OCI-LY7 (cell line): ENCODE data around the gene CCNA1. TPM values are rescaled to one million over a fixed set of nuclear protein-coding genes. Genes with fewer than 3 reads are reported as not detected.

ENCODE experiments used
- BruUV-seq: library from RNA; stranded (reverse); fragments of 400-500 nt; replicated peaks from 2 replicates; lab custom pipeline; 2021; lab: Mats Ljungman, UMichigan
- CTCF ChIA-PET: fragments of 300-600 bp; sonication (Branson Sonifier 250); formaldehyde crosslinking; loops from one replicate; lab custom pipeline; 2022; ENCODE audit warnings: antibody characterized with exemption; ENCODE audit not compliant: unreplicated experiment; lab: Charles Lee
- POLR2A ChIA-PET: fragments of 300-600 bp; sonication (Branson Sonifier 250); formaldehyde crosslinking; loops from one replicate; lab custom pipeline; 2022; ENCODE audit warnings: antibody characterized with exemption; lab: Charles Lee
- DNase-seq: peaks from one replicate; pipeline ENCODE4 v3.0.0-alpha.2; 2015; ENCODE audit warnings: low spot score
- H2AFZ ChIP-seq: fragments of 200-600 bp; sonication (generic), shearing (Covaris generic); 2 replicates; pipeline ENCODE4 v1.6.1; 2014; ENCODE audit warnings: mild to moderate bottlenecking, antibody characterized with exemption, low read length, moderate library complexity
- H3K27ac ChIP-seq: fragments of 200-600 bp; sonication (generic); 2 replicates; pipeline ENCODE4 v1.5.1; 2014; ENCODE audit warnings: mixed run types, low read depth, mild to moderate bottlenecking, moderate library complexity, low read length, inconsistent platforms; ENCODE audit not compliant: poor library complexity, severe bottlenecking
- H3K36me3 ChIP-seq: fragments of 200-600 bp; sonication (generic); 2 replicates; pipeline ENCODE4 v1.6.1; 2014; ENCODE audit warnings: mild to moderate bottlenecking, antibody characterized with exemption, low read length, moderate library complexity, mixed read lengths; ENCODE audit not compliant: insufficient read depth
- H3K4me1 ChIP-seq: fragments of 200-600 bp; sonication (generic); 2 replicates; pipeline ENCODE4 v1.5.1; 2014; ENCODE audit warnings: mild to moderate bottlenecking, low read length; ENCODE audit not compliant: insufficient read depth, poor library complexity, severe bottlenecking
- H3K4me2 ChIP-seq: fragments of 200-600 bp; sonication (generic); 2 replicates; pipeline ENCODE4 v1.6.1; 2014; ENCODE audit warnings: mild to moderate bottlenecking, low read length
- H3K4me3 ChIP-seq: fragments of 200-600 bp; sonication (generic); 2 replicates; pipeline ENCODE4 v1.5.1; 2014; ENCODE audit warnings: mild to moderate bottlenecking, low read depth, low read length; ENCODE audit not compliant: poor library complexity, severe bottlenecking
- H3K79me2 ChIP-seq: fragments of 200-600 bp; sonication (generic); 2 replicates; pipeline ENCODE4 v1.6.1; 2016; ENCODE audit warnings: low read depth, mild to moderate bottlenecking, low read length, moderate library complexity, mixed read lengths; ENCODE audit not compliant: insufficient read depth
- H3K9me2 ChIP-seq: fragments of 200-600 bp; sonication (generic); 2 replicates; pipeline ENCODE4 v1.6.1; 2016; ENCODE audit warnings: mild to moderate bottlenecking, low read length, mixed read lengths; ENCODE audit not compliant: insufficient read depth
- H3K9me3 ChIP-seq: fragments of 200-600 bp; sonication (generic); 2 replicates; pipeline ENCODE4 v1.6.1; 2014; ENCODE audit warnings: mild to moderate bottlenecking, mixed run types, low read length, mixed read lengths
- H4K20me1 ChIP-seq: fragments of 200-600 bp; sonication (generic); 2 replicates; pipeline ENCODE4 v1.6.1; 2014; ENCODE audit warnings: mild to moderate bottlenecking, antibody characterized with exemption, low read length, moderate library complexity, mixed read lengths; ENCODE audit not compliant: insufficient read depth
- CTCF ChIP-seq: fragments of 200-600 bp; sonication (generic); conservative IDR thresholded peaks from 2 replicates; pipeline ENCODE4 v1.5.1; 2014; ENCODE audit warnings: mild to moderate bottlenecking, antibody characterized with exemption, low read length, moderate library complexity, mixed read lengths
- EZH2phosphoT487 ChIP-seq: fragments of 200-600 bp; sonication (generic); IDR thresholded peaks from 2 replicates; pipeline ENCODE4 v1.6.1; 2018; ENCODE audit warnings: low read depth, borderline replicate concordance, mild to moderate bottlenecking, mixed run types, antibody characterized with exemption, low read length, moderate library complexity, mixed read lengths
- intact Hi-C: fragments of 100-400 bp; cut with micrococcal nuclease; formaldehyde crosslinking; loops from one replicate; pipeline ENCODE4 v1.10.0; 2022; ENCODE audit not compliant: unreplicated experiment
- total RNA-seq, 2 experiments: library from RNA; depleted of rRNA in 1 of 2; stranded (reverse); fragments of >200 nt in 1 of 2; shearing (Covaris generic) in 1 of 2; gene quantifications; 2 replicates each; pipeline ENCODE4 v1.2.3, GENCODE V29; 2014 to 2022

Gene CCNA1
- total RNA-seq, 2 experiments from 2014 or later = not detected

DNA sequence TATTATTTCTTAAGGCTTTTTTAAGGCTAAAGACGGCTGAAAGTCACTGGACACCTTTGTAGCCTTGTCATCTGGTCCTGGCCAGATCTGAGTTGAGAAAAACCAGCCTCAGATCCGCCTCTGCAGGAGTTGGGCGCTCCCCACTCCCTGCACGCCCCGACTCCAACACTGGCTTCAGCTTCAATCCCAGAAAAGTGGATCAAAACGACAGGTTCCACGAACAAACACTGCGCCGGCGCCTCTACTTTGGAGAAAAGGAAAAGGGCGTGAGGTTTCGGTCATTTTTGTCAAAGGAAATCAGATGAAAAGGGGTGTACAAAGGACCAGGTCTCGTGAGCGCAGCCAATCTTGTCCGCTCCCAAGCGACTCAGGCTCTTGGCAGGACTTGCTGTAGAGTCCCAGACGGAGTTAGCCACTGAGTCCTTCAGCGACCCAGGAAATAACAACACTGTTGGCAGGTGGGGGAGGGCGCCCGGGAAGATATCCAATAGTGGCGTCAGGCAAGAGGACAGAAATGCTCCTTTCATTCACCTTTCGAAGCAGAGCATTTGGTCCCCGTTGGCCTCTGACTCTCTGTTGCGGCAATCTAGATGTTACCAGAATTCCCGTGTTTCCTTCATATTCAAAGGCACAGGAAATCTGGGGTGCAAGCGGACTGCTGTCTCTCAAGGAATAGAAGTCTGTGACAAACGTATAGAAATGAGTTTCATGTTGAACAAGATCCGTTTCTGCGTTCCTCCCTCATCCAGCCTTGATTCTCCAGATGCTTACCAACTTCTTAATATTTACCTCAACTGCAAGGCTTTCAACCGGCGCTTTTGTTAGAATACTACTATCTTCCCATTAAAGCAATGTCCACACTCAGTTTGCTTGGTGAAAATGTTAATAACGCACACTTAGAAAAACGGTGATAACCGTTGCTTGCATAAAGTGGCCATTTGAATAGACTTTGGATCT lies 1.8 kb upstream of the CCNA1 start:
- intact Hi-C loops = no loop called here

DNA sequence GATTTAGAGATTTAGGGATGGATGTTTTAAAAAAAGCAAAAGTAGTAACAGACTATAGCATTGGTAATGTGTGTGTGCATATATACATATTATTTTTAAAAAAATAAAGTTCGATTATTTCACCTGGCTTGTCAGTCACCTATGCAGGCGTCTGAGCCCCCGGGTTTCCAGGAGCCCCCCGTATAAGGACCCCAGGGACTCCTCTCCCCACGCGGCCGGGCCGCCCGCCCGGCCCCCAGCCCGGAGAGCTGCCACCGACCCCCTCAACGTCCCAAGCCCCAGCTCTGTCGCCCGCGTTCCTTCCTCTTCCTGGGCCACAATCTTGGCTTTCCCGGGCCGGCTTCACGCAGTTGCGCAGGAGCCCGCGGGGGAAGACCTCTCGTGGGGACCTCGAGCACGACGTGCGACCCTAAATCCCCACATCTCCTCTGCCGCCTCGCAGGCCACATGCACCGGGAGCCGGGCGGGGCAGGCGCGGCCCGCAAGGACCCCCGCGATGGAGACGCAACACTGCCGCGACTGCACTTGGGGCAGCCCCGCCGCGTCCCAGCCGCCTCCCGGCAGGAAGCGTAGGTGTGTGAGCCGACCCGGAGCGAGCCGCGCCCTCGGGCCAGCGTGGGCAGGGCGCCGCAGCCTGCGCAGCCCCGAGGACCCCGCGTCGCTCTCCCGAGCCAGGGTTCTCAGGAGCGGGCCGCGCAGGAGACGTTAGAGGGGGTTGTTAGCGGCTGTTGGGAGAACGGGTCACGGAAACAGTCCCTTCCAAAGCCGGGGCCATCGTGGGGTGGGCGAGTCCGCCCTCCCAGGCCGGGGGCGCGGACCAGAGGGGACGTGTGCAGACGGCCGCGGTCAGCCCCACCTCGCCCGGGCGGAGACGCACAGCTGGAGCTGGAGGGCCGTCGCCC lies 840 bp upstream of the CCNA1 start:
- intact Hi-C loops = no loop called here
- no peak overlapping the region for H2AFZ ChIP-seq
- no peaks in the 10 kb centered on the region for H3K36me3 ChIP-seq
- no peak overlapping the region for H3K27ac ChIP-seq
- ChIA-PET CTCF (no interaction called here), POLR2A (no interaction called here)
- H3K9me2 ChIP-seq = no peaks in the 10 kb centered on the region
- no peak overlapping the region for H3K4me2 ChIP-seq
- no peaks in the 10 kb centered on the region for H3K79me2 ChIP-seq
- no peaks in the 10 kb centered on the region for H3K9me3 ChIP-seq
- TF ChIP-seq CTCF = no peak
- TF ChIP-seq EZH2phosphoT487 = no peak
- no peak overlapping the region for H3K4me3 ChIP-seq
- H4K20me1 ChIP-seq = no peaks in the 10 kb centered on the region
- no TSS peak for BruUV-seq
- no peaks in the 10 kb centered on the region for H3K4me1 ChIP-seq
- DNase-seq = no peak

More for the DNA sequence above, 1.8 kb upstream of the CCNA1 start:
- POLR2A ChIA-PET = no interaction called here
- no TSS peak for BruUV-seq
- H3K79me2 ChIP-seq = no peaks in the 10 kb centered on the region
- H3K4me1 ChIP-seq = no peaks in the 10 kb centered on the region
- H3K27ac ChIP-seq = no peak overlapping the region
- H3K36me3 ChIP-seq = no peaks in the 10 kb centered on the region
- no peaks in the 10 kb centered on the region for H4K20me1 ChIP-seq
- no peak overlapping the region for H3K4me3 ChIP-seq
- H3K4me2 ChIP-seq = no peak overlapping the region
- DNase-seq = no peak
- no peaks in the 10 kb centered on the region for H3K9me3 ChIP-seq
- H2AFZ ChIP-seq = no peak overlapping the region
- CTCF ChIA-PET = no interaction called here
- TF ChIP-seq EZH2phosphoT487 (no peak), CTCF (no peak)
- H3K9me2 ChIP-seq = no peaks in the 10 kb centered on the region
